ENCODE results near the gene AZIN2. TPM values are rescaled to one million over a fixed set of nuclear protein-coding genes. Genes with fewer than 3 reads are reported as not detected.

The AZIN2 gene
- total RNA-seq, 4 donors from 2014 or later = 2.1 to 3.7 (median 3.2) TPM

DNA sequence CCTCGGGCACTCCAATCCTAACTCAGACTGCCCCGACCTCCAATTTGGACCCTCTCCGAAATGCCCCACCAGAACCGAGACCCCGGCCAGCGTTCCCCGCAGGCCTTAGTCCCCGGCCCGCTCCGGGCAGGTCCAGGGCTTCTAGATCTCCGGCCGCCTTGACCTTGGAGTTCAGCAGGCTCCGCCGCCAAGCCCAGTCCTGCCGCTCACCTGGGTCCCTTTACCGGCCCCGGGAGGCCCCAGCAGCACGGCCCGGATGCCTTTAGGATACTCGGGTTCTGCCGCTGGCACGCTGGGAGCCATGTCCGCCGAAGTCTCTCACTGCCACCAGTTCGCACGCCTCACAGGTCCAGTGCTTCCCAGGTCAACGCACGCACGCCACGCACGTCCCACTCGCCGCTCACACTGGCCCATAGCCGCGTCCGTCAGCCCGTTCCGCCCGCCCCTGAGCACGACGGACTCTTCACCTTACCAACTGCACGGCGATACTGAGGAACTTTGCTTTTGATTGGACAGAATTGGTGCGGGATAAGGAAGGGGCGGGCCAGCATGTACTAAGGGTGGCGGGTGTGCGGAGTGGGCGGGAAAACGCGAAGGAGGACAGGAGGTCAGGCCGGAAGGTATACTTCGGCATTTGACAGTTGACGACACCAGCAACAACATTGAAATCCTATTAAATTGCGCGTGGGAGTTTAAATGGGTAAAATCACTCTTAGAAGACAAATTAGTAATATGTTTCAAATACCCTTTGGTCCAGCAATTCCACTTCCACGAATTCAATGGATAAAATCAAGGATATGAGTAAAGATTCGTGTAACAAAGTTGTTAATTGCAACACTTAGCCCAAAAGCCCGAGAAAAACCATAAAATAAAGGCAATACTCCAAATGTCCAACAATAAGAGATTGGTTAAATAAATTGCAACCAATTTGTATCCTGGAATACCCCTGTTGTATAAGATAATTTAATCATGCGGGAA, 44.1 kb upstream of the AZIN2 start, which contains the start of gene AK2:
AK2 (minus strand) TSS at position 358 of the 978 bp plus-strand sequence; CDS start at position 303, 55 bp downstream.
- Histone ChIP-seq H3K27me3 (no peaks in the 10 kb centered on the region), H3K27ac (peak within 1 kb of the TSS; percentile 83), H3K4me1 (peaks cover 33% of the 10 kb centered on the region), H3K9me3 (no peaks in the 10 kb centered on the region), H3K36me3 (no peaks in the 10 kb centered on the region), H3K4me3 (peak within 1 kb of the TSS; percentile 92)
- 7% methylated on average over 34 of the region's 59 CpGs for WGBS
- no peak for TF ChIP-seq EP300 (IDR thresholded peaks at IDR 0.05)
- peak in 2 of 3 donors; percentile 46 to 70 for TF ChIP-seq POLR2AphosphoS5 (IDR thresholded peaks at IDR 0.05)
- TF ChIP-seq, protein P1, sequence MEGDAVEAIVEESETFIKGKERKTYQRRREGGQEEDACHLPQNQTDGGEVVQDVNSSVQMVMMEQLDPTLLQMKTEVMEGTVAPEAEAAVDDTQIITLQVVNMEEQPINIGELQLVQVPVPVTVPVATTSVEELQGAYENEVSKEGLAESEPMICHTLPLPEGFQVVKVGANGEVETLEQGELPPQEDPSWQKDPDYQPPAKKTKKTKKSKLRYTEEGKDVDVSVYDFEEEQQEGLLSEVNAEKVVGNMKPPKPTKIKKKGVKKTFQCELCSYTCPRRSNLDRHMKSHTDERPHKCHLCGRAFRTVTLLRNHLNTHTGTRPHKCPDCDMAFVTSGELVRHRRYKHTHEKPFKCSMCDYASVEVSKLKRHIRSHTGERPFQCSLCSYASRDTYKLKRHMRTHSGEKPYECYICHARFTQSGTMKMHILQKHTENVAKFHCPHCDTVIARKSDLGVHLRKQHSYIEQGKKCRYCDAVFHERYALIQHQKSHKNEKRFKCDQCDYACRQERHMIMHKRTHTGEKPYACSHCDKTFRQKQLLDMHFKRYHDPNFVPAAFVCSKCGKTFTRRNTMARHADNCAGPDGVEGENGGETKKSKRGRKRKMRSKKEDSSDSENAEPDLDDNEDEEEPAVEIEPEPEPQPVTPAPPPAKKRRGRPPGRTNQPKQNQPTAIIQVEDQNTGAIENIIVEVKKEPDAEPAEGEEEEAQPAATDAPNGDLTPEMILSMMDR (IDR thresholded peaks at IDR 0.05) = no peak
- peak in 1 of 2 donors; percentile 56 for TF ChIP-seq POLR2A (IDR thresholded peaks at IDR 0.05)
- DNase-seq (ENCODE audit: low spot score in 2 of 2) = peak; percentile 96 to 97

DNA sequence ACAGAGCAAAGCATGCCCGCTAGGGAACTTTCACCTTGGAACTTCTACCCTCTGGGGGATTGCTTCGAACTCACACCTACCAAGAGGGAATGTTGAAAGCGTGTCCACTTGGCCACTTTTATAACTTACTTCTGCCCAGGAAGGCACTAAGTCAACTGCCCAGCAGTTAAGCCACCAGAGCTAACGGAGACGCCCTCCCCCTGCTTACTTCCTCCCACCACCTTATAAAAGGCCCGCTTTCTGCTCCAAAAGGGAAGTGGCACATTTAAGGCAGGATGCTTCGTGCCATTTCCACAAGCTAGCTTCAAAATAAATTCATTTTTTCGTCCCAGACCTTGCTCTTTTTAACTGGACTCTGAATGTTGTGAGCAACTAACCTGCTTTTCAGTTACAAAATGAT, 41.1 kb upstream of the AZIN2 start:
- Histone ChIP-seq H3K9me3 (no peaks in the 10 kb centered on the region), H3K27me3 (no peaks in the 10 kb centered on the region), H3K27ac (no peak overlapping the region), H3K36me3 (no peaks in the 10 kb centered on the region), H3K4me1 (peaks cover 20% of the 10 kb centered on the region), H3K4me3 (no peak overlapping the region)
- TF ChIP-seq EP300 (IDR thresholded peaks at IDR 0.05) (no peak), POLR2A (IDR thresholded peaks at IDR 0.05) (no peak), POLR2AphosphoS5 (IDR thresholded peaks at IDR 0.05) (no peak)
- TF ChIP-seq, protein P1 (IDR thresholded peaks at IDR 0.05) = no peak
- no peak for DNase-seq (ENCODE audit: low spot score in 2 of 2)
- 86% methylated on average over 8 of the region's 8 CpGs for WGBS

DNA sequence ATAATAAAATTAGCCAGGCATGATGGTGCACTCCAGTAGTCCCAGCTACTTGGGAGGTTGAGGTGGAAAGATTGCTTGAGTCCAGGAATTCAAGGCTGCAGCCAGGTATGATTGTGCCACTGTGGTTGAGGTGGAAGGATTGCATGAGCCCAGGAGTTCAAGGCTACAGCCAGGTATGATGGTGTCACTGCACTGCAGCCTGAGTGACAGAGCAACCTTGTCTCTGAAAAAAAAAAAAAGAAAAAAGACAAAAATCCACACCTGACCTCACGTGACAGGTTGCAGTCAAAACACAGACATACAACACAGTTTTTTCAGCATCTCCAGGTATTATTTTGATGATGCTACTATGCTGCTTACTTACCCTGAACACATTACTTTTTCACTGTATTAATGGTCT, 39.9 kb upstream of the AZIN2 start:
- Histone ChIP-seq H3K4me3 (no peak overlapping the region), H3K27me3 (no peaks in the 10 kb centered on the region), H3K36me3 (no peaks in the 10 kb centered on the region), H3K4me1 (peaks cover 8% of the 10 kb centered on the region), H3K9me3 (no peaks in the 10 kb centered on the region), H3K27ac (no peak overlapping the region)
- DNase-seq (ENCODE audit: low spot score in 2 of 2) = no peak
- TF ChIP-seq, protein P1 (IDR thresholded peaks at IDR 0.05) = no peak
- no peak for TF ChIP-seq POLR2AphosphoS5 (IDR thresholded peaks at IDR 0.05)
- no peak for TF ChIP-seq EP300 (IDR thresholded peaks at IDR 0.05)
- TF ChIP-seq POLR2A (IDR thresholded peaks at IDR 0.05) = no peak
- 84% methylated on average over 1 of the region's 1 CpG for WGBS

DNA sequence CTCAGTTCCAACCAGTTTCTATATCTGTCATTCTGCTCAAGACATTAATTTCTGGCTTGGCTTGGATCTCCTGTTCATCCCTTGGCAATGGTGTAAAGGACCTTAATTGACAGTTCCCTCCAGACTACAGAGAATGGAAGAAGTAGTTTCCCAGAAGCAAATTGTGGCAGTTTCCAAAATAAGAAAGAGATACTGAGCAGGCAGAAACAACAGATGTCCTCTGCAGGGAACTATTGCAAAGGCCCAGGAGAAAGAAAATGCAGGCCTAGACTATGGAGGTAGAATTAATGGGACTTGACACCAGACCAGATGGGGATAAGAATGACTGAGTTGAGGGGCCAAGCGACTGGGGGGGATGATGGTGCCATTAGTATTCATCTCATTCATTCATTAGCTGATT, 38.1 kb upstream of the AZIN2 start:
- WGBS = 95% methylated on average over 1 of the region's 1 CpG
- Histone ChIP-seq H3K36me3 (no peaks in the 10 kb centered on the region), H3K9me3 (no peaks in the 10 kb centered on the region), H3K27me3 (no peaks in the 10 kb centered on the region), H3K27ac (no peak overlapping the region), H3K4me1 (no peaks in the 10 kb centered on the region), H3K4me3 (no peak overlapping the region)
- TF ChIP-seq, protein P1 (IDR thresholded peaks at IDR 0.05) = no peak
- TF ChIP-seq POLR2AphosphoS5 (IDR thresholded peaks at IDR 0.05) = no peak
- DNase-seq (ENCODE audit: low spot score in 2 of 2) = no peak
